HG03460 (cell line): ENCODE results near the gene GRHPR.
"Not testable (repeated sequence)": the region's sequence is repeated elsewhere in the genome, so short reads cannot be mapped to it uniquely, and the experiment has no call there.

Experiments
- ATAC-seq: cut with Tn5 transposase; IDR thresholded peaks from one replicate; pipeline ENCODE4 v1.9.1; 2021; ENCODE audit not compliant: unreplicated experiment

Gene GRHPR

DNA sequence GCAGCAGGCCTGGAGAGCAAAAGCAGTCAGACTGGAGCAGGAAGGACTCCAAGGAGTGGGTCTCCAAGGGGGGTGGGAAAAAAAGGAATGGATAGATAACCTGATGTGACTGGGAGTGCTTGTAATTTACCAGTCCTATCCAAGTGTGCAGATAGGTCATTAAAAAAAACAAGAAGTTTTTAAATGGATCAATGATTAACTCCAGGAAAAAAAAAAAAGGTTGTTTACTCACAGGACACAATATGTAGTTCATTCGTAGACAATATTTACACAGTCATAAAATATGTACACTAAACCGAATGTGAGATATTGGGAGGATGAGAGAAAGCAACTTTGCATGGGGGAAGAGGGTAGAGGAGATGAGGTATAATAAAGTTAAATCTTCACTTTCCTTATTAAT, 22.4 kb downstream of the GRHPR start:
- ATAC-seq, result no peak

GRCh38 chr9:37445832-37446231, 23.3 kb downstream of the GRHPR start:
- no peak for ATAC-seq

DNA sequence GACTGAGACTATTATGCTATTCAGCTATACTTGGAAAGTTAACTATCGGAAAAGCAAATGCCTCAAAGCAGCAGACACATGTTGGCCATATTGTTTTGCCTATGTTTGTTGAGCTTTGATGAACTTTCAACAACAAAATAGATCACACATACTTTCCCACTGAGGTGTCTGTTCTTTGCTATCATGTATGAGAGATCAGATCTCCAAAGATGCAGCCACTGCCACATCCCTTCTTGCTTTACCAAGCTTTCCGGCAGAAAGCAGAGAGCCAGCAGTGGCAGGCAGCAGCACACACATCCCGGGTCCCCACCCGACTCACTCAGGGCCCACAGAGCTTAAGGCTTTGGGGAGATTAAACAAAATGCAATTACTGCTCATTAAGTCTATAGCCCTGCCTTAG, 23.9 kb downstream of the GRHPR start:
- ATAC-seq, result no peak

DNA sequence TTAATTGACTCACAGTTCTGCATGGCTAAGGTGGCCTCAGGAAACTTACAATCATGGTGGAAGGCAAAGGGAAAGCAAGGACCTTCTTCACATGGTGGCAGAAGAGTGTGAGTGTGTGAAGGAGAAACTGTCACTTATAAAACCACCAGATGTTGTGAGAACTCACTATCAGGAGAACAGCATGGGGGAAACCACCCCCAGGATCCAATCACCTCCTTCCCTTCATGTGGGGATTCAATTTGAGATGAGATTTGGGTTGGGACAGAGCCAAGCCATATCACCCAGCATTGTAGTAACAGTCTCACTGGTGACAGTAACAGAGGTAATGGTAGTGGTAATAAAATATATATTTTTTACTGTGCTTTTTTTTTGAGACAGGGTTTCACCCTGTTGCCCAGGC, 24.6 kb downstream of the GRHPR start:
- ATAC-seq, result no peak

GRCh38 chr9:37449862-37450632, 27.6 kb downstream of the GRHPR start:
- no peak for ATAC-seq

GRCh38 chr9:37451628-37452027, 29.1 kb downstream of the GRHPR start:
- ATAC-seq, result no peak

DNA sequence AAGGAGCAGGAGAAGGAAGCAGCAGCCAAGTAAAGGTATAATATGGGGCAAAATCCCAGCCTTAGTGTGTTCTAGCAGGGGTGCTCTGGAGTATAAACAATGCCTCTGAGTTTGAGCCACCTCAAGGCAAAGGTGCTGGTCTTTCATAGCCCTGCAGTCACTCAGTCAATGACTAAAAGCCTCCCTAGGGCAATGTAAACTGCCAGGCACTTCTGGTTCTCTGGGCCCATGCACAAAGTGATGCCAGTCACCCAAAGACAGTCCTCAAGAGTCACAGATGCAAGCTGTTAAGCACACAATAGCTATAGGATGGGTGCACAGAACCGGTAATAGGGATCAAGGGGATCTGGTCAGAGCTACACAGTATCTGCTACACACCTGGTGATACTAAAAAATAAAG, 30.1 kb downstream of the GRHPR start:
- no peak for ATAC-seq

DNA sequence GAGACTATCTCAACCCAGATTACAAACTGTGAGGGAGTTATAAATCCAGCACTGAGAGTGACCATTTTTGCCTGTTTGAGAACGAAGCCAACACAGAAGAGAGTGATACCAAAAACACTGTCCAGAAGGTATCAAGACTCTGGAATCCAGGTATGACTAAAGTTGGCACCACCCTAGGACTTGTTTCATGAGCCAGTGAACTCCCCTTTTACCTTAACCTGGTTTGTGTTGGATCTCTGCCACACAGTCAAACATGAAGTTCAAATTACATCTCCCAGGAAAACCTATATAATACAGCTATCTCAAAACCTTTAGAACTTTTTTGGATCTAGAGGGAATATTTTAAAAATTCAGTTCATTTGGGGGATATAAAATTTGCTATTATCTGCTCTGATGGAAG, 31.3 kb downstream of the GRHPR start:
- ATAC-seq, result no peak

DNA sequence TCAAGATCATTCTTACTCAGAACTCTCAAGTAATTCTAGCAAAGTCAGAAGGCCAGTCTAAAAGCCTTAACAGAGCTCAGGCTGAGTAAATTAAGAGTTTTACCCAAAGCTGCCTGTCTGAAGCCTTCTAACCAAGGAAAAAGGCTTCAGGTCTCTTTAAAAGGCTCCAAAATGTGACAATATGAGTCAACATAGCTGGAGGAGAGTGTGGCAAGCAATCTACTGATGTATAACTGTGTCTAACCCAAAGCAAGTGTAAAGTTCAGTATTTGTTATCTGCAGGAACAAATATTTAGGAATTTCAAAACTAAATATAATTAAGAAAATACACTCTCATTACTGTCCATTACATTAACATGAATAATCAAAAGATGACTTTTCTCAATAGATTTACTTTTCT, 31.7 kb downstream of the GRHPR start:
- ATAC-seq, result no peak

GRCh38 chr9:37455884-37456647, 33.6 kb downstream of the GRHPR start:
- no peak for ATAC-seq

GRCh38 chr9:37456817-37457216, 34.3 kb downstream of the GRHPR start:
- ATAC-seq, result no peak

- no peak for ATAC-seq
Measured at GRCh38 chr9:37464006-37464405, 41.5 kb downstream of the GRHPR start.

DNA sequence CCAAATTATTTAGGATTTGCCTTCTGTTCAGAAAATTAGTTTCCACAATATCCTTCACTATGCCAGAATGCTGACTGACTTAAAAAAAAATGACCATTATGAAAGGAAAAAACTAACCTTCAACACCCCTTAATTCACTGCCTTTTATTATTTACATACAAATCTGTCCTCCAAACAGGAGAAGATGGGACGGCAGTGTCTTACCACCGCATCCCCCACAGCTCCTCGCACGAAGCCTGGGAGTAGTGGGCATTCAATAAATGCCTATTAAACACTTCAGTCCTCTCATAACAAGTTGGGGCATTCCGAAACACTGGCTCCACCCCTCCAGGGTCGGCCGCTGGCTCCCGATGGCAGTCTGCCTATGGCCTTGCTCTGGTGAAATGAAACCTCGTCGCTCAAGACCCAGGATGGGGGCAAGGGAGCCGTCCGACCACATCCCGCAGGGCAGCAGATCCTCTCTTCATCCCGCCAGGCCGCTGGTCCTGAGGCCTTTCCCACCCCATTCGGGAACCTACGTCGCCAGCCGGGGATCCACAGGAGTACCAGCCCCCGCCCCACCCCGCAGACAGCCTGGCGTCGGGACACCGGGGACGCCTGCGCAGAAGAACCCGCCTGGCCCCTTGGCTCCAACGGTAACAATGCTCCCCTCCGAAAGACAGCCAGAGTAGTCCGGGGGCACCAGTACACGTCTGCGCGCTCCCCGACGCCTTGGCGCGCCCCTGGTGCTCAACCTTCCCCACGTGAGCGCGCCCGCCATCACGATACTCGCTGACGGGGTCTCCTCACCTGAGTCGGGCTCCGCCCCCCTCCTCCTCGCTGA, 42.1 kb downstream of the GRHPR start:
- ATAC-seq, result peak; percentile 35

DNA sequence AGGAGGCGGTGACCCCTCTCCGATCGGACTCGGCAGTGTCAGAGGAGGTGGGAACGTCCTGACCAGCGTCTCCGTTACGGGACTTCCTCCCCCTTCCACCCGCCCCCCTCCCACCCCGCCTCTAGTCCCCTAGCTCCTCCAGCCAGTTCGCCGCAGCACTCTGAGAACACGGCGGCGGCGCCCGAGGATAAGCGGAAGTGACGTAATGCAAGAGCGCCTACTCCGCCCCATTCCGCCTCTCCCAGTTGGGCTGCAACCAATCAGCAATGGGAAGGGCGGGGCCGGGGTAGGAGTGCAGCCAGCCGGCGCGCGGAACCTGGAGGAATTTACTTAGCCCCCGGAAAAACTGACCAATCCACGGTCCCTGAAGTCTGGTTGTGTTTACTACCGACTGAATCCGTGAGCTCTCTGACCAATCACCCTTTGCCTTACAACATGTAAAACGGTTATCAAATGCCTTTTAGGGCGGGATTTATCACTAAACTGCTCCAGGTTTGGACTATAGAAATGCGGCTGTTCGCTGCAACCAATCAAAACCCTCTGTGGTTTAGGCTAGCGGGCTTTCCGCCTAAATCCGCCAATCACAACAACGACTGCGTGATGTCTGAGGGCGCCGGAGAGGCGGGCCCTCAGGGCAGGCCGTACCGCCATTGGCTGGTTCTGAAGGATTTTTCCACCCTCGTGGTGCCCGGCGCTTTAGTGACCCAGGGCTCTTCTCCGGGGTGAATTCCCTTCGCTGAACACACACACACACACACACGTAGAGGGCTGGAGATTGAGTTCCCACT, 42.9 kb downstream of the GRHPR start, which contains the start of gene ZBTB5:
Gene ZBTB5, minus strand, starts transcription at position 202 of the 788 bp plus-strand sequence. CDS start 22,899 bp downstream, outside the sequence.
- peak; percentile 75 for ATAC-seq

DNA sequence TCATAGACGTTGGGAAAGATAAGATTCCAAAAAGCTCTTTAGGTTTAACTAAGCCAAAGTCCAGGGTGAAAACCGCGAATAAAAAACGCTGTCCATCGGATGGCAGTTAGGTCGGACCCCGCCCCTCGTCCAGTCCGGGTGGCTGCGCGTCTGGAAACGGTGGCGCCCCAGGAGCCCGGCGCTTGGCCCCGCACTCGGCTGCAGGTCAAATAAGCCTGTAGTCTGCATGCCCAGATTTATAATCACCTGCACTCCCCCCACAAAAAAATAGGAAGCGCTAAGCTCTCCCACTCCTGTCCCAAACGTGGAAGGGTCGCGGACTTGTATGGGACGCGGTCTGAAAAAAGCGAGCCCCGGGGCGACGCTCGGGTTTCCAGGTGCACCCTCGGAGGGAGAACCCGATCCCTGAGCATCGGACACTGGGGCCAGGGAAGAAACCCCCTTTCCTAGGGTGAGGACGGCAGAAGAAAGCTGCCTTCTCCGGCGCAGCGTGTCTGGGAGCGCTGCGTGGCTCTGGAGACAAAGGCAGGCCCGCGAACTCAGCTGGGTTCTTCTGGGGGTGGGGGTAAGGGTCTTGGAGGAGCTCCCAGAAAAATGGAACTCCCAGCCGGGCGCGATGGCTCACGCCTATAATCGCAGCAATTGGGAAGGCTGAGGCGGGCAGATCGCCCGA, 43.7 kb downstream of the GRHPR start:
- ATAC-seq, result peak; percentile 14

DNA sequence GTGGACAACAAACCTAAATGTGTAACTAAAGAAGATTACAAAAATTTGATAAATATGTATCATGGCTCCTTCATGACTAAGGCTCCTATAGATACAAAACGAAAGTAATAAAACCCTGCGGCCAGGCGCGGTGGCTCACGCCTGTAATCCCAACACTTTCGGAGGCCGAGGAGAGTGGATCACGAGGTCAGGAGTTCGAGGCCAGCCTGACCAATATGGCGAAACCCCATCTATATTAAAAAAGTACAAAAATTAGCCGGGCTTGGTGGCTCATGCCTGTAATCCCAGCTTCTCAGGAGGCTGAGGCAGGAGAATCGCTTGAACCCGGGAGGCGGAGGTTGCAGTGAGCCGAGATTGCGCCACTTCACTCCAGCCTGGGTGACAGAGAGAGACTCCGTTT, 45.0 kb downstream of the GRHPR start:
- not testable (repeated sequence) for ATAC-seq

DNA sequence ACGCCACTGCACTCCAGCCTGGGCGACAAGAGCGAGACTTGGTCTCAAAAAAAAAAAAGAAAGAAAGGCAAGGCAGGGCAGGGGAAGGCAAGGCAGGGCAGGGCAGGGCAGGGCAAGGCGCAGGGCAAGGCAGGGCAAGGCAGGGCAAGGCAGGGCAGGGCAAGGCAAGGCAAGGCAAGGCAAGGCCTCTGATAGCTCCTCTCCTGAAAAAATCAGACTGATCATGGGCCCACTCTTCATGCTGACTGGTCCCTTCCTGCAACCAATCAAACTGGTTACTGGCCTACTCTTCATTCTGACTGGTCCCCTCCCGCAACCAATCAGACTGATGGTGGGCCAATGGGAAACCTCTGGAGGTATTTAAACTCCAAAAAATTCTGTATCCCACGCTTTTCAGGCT, 46.1 kb downstream of the GRHPR start:
- no peak for ATAC-seq

- ATAC-seq, result no peak
Measured at GRCh38 chr9:37471942-37472684, 49.6 kb downstream of the GRHPR start.

- not testable (repeated sequence) for ATAC-seq
Measured at GRCh38 chr9:37473982-37474381, 51.5 kb downstream of the GRHPR start.
